Cerebellar nuclear complex (tissue), 1 donor: Measurements from ENCODE around the gene SPTBN4.
"Not testable (repeated sequence)": the region's sequence is repeated elsewhere in the genome, so short reads cannot be mapped to it uniquely, and the experiment has no call there.

Experiments
- DNase-seq, 2 experiments: peaks; one replicate each; lab custom pipeline; 2025; lab: John Stamatoyannopoulos, UW

Gene SPTBN4

GRCh38 chr19:40441719-40442253 is 25.0 kb upstream of the SPTBN4 start:
- DNase-seq: no peak

- no peak for DNase-seq
Measured at GRCh38 chr19:40442328-40443130, 24.3 kb upstream of the SPTBN4 start.

- peak; percentile 42 to 81 for DNase-seq
Measured at GRCh38 chr19:40443131-40443999, 23.4 kb upstream of the SPTBN4 start.

- DNase-seq: peak in 1 of 2 experiments; percentile 76
Measured at GRCh38 chr19:40444000-40444824, 22.6 kb upstream of the SPTBN4 start, which contains the start of gene SERTAD3. SERTAD3 (minus strand) TSS chr19:40444335; CDS start chr19:40442080, 2,255 bp downstream.

GRCh38 chr19:40444825-40445312 is 21.9 kb upstream of the SPTBN4 start:
- no peak for DNase-seq

GRCh38 chr19:40445780-40446262 is 21.0 kb upstream of the SPTBN4 start:
- no peak for DNase-seq

GRCh38 chr19:40446263-40446784 is 20.5 kb upstream of the SPTBN4 start:
- DNase-seq: no peak

GRCh38 chr19:40449506-40449905 is 17.3 kb upstream of the SPTBN4 start:
- no peak for DNase-seq

- no peak for DNase-seq
Measured at GRCh38 chr19:40450664-40451063, 16.1 kb upstream of the SPTBN4 start.

- DNase-seq: no peak
Measured at GRCh38 chr19:40452016-40452415, 14.8 kb upstream of the SPTBN4 start.

- DNase-seq: no peak
Measured at GRCh38 chr19:40453151-40453735, 13.6 kb upstream of the SPTBN4 start.

GRCh38 chr19:40453943-40454342 is 12.9 kb upstream of the SPTBN4 start:
- not testable (repeated sequence) for DNase-seq

- no peak for DNase-seq
Measured at GRCh38 chr19:40457048-40457447, 9.8 kb upstream of the SPTBN4 start.

GRCh38 chr19:40457953-40458596 is 8.7 kb upstream of the SPTBN4 start:
- DNase-seq: no peak

- DNase-seq: no peak
Measured at GRCh38 chr19:40458597-40458974, 8.2 kb upstream of the SPTBN4 start.

GRCh38 chr19:40460185-40460584 is 6.6 kb upstream of the SPTBN4 start:
- no peak for DNase-seq

GRCh38 chr19:40461669-40462221 is 5.1 kb upstream of the SPTBN4 start:
- no peak for DNase-seq

- not testable (repeated sequence) for DNase-seq
Measured at GRCh38 chr19:40463587-40464037, 3.2 kb upstream of the SPTBN4 start.
